Measurements from ENCODE around the gene ATF6. TPM values are rescaled to one million over a fixed set of nuclear protein-coding genes. Genes with fewer than 3 reads are reported as not detected.

ATF6 gene
- total RNA-seq, 5 donors from 2014 or later (not counting 1 experiment from before 2014, with no cell fraction given), result 18.7 to 27.6 (median 21.9) TPM

DNA sequence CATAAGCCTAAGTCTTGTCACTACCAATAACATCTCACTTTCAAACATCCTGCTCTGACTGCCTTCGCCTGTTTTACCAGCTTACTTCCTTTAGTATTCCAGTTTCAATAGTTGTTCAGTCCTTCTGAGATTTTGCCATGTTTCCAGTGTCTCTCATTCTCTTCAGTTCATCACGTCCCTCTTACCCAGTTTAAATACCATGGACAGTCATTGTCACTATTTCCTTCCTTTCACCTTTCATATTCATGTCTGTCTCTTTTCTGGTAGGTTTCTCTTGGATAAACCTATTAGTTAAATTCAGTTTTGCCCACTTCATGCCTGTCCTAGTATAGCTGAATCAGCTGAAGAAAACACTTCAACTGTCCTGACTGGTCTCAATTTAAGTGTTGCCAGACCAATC lies 5.9 kb downstream of the ATF6 start:
- Mint-ChIP-seq H3K27ac (no peak overlapping the region), H3K4me3 (no peak overlapping the region), H3K36me3 (no peaks in the 10 kb centered on the region), H3K4me1 (peaks cover 21 to 34% (median 25%) of the 10 kb centered on the region in 3 donors), H3K9me3 (no peaks in the 10 kb centered on the region), H3K27me3 (no peaks in the 10 kb centered on the region)
- peaks cover 42 to 55% of the 10 kb centered on the region in 2 experiments for H3K4me1 ChIP-seq (ENCODE audit: control insufficient read depth in 1 of 2, extremely low read depth in 1 of 2, insufficient read depth in 2 of 2, low read length in 2 of 2)
- H3K36me3 ChIP-seq (ENCODE audit: control insufficient read depth in 2 of 2, extremely low read depth in 1 of 2, insufficient read depth in 1 of 2, low read length in 1 of 2), result peaks cover 0 to 2% of the 10 kb centered on the region in 2 donors
- 44% methylated on average over 1 of the region's 2 CpGs for WGBS (ENCODE audit: insufficient coverage)
- DNase-seq, result no peak
- ChIA-PET CTCF (interaction anchor here (0.6 to 1.5 kb wide), 2 partner anchors 23 to 1519 kb away, joined by 3 to 4 read pairs; partner anchors contain the start of gene DUSP12 (in 1 of the 2)), POLR2A (interaction anchor here in 1 of 2 donors (0.6 kb wide), 1 partner anchor 43 kb away, joined by 10 read pairs; no protein-coding TSS in a partner anchor)
- H3K27me3 ChIP-seq (replicated peaks in 1 of 2; ENCODE audit: control insufficient read depth in 2 of 2, extremely low read depth in 1 of 2, insufficient read depth in 2 of 2, low read length in 1 of 2), result no peaks in the 10 kb centered on the region
- H3K9me3 ChIP-seq, result no peaks in the 10 kb centered on the region
- peak; percentile 22 to 40 (median 28) for ATAC-seq (replicated peaks in 1 of 4)
- H3K4me3 ChIP-seq (ENCODE audit: control insufficient read depth in 1 of 2, extremely low read depth in 1 of 2, low read length in 1 of 2), result no peak overlapping the region
- H3K27ac ChIP-seq (ENCODE audit: low read length), result peak overlapping the region; percentile 30

DNA sequence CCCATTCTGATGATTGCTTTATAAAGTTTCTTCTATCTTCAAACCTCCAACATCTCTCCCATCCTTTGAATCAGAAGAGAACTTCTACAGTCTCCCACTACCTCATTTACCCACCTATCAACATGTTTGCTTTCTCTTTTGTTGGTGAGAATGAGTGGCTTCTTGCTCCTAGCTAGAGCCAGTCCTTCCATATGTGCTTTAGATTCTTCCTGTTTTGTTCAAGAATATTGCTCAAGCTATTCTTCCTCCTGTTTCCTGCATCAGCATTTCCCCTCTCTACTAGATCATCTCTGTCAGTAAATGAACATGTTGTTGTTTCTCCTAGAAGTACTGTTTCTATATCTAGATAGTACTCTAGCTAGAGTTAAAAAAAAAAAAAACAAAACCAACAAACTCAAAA lies 6.3 kb downstream of the ATF6 start:
- no peaks in the 10 kb centered on the region for H3K9me3 Mint-ChIP-seq
- no peaks in the 10 kb centered on the region for H3K27me3 ChIP-seq (replicated peaks in 1 of 2; ENCODE audit: control insufficient read depth in 2 of 2, extremely low read depth in 1 of 2, insufficient read depth in 2 of 2, low read length in 1 of 2)
- H3K27ac ChIP-seq (ENCODE audit: low read length), result peak overlapping the region; percentile 0
- no peak overlapping the region for H3K27ac Mint-ChIP-seq
- DNase-seq (no peak), ATAC-seq (replicated peaks in 1 of 4) (peak; percentile 10 to 50 (median 29))
- H3K4me1 Mint-ChIP-seq, result peaks cover 16 to 30% (median 21%) of the 10 kb centered on the region in 3 donors
- H3K36me3 ChIP-seq (ENCODE audit: control insufficient read depth in 2 of 2, extremely low read depth in 1 of 2, insufficient read depth in 1 of 2, low read length in 1 of 2), result peaks cover 0 to 2% of the 10 kb centered on the region in 2 donors
- H3K9me3 ChIP-seq, result no peaks in the 10 kb centered on the region
- POLR2A ChIA-PET, result no interaction called here
- no peaks in the 10 kb centered on the region for H3K36me3 Mint-ChIP-seq
- H3K4me3 Mint-ChIP-seq, result no peak overlapping the region
- no peak overlapping the region for H3K4me3 ChIP-seq (ENCODE audit: control insufficient read depth in 1 of 2, extremely low read depth in 1 of 2, low read length in 1 of 2)
- CTCF ChIA-PET, result interaction anchor here in 1 of 2 donors (0.6 kb wide), 1 partner anchor 262 kb away, joined by 3 read pairs; no protein-coding TSS in a partner anchor
- peaks cover 41 to 55% of the 10 kb centered on the region in 2 experiments for H3K4me1 ChIP-seq (ENCODE audit: control insufficient read depth in 1 of 2, extremely low read depth in 1 of 2, insufficient read depth in 2 of 2, low read length in 2 of 2)
- H3K27me3 Mint-ChIP-seq, result no peaks in the 10 kb centered on the region

DNA sequence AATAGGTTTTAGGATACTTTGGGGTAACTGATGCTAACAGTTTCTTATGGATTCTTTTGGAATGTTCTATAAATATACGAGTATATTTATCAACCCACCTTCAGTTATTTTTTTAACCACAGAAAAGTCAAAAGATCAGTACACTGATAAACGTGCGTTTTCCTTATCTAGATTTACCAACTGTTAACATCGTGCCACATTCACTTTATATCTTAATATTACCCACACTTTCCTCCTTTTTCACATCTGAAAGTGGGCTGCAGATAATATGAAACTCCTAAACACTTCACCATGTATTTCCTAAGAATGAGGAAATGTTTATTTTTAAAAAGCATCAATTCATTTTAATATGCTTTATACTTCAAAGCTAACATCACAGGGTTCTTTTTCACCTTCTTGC lies 7.7 kb downstream of the ATF6 start:
- peaks cover 0 to 2% of the 10 kb centered on the region in 2 donors for H3K36me3 ChIP-seq (ENCODE audit: control insufficient read depth in 2 of 2, extremely low read depth in 1 of 2, insufficient read depth in 1 of 2, low read length in 1 of 2)
- H3K4me3 ChIP-seq (ENCODE audit: control insufficient read depth in 1 of 2, extremely low read depth in 1 of 2, low read length in 1 of 2), result no peak overlapping the region
- H3K9me3 ChIP-seq, result no peaks in the 10 kb centered on the region
- H3K4me1 Mint-ChIP-seq, result peaks cover 8 to 20% (median 10%) of the 10 kb centered on the region in 3 donors
- WGBS (ENCODE audit: insufficient coverage), result 0% methylated on average over 2 of the region's 4 CpGs
- ATAC-seq (replicated peaks in 1 of 4), result no peak
- H3K27me3 Mint-ChIP-seq, result no peaks in the 10 kb centered on the region
- ChIA-PET CTCF (no interaction called here), POLR2A (no interaction called here)
- no peak overlapping the region for H3K27ac Mint-ChIP-seq
- H3K27ac ChIP-seq (ENCODE audit: low read length), result no peak overlapping the region
- H3K27me3 ChIP-seq (replicated peaks in 1 of 2; ENCODE audit: control insufficient read depth in 2 of 2, extremely low read depth in 1 of 2, insufficient read depth in 2 of 2, low read length in 1 of 2), result no peaks in the 10 kb centered on the region
- peak overlapping the region in 1 of 3 donors; percentile 7 for H3K4me3 Mint-ChIP-seq
- H3K36me3 Mint-ChIP-seq, result peaks cover 3% of the 10 kb centered on the region
- no peaks in the 10 kb centered on the region for H3K9me3 Mint-ChIP-seq
- DNase-seq, result no peak
- H3K4me1 ChIP-seq (ENCODE audit: control insufficient read depth in 1 of 2, extremely low read depth in 1 of 2, insufficient read depth in 2 of 2, low read length in 2 of 2), result peaks cover 29 to 59% of the 10 kb centered on the region in 2 experiments

- Mint-ChIP-seq H3K27me3 (no peaks in the 10 kb centered on the region), H3K9me3 (no peaks in the 10 kb centered on the region), H3K27ac (no peak overlapping the region), H3K4me3 (no peak overlapping the region), H3K36me3 (peaks cover 16% of the 10 kb centered on the region), H3K4me1 (peaks cover 0 to 26% (median 6%) of the 10 kb centered on the region in 3 donors)
- no peak overlapping the region for H3K27ac ChIP-seq (ENCODE audit: low read length)
- H3K4me1 ChIP-seq (ENCODE audit: control insufficient read depth in 1 of 2, extremely low read depth in 1 of 2, insufficient read depth in 2 of 2, low read length in 2 of 2), result peaks cover 14 to 39% of the 10 kb centered on the region in 2 experiments
- H3K9me3 ChIP-seq, result no peaks in the 10 kb centered on the region
- CTCF ChIA-PET, result interaction anchor here in 1 of 2 donors (1.4 kb wide), 1 partner anchor 16 kb away, joined by 5 read pairs; no protein-coding TSS in a partner anchor
- POLR2A ChIA-PET, result no interaction called here
- ATAC-seq (replicated peaks in 1 of 4) (peak in 3 of 4 experiments; percentile 49 to 78 (median 77)), DNase-seq (peak in 1 of 35 experiments; percentile 18)
- H3K4me3 ChIP-seq (ENCODE audit: control insufficient read depth in 1 of 2, extremely low read depth in 1 of 2, low read length in 1 of 2), result no peak overlapping the region
- WGBS (ENCODE audit: insufficient coverage), result no CpG with 5 or more reads among the region's 2 CpGs
- no peaks in the 10 kb centered on the region for H3K27me3 ChIP-seq (replicated peaks in 1 of 2; ENCODE audit: control insufficient read depth in 2 of 2, extremely low read depth in 1 of 2, insufficient read depth in 2 of 2, low read length in 1 of 2)
- H3K36me3 ChIP-seq (ENCODE audit: control insufficient read depth in 2 of 2, extremely low read depth in 1 of 2, insufficient read depth in 1 of 2, low read length in 1 of 2), result peaks cover 0 to 5% of the 10 kb centered on the region in 2 donors
These were observed 11.1 kb downstream of the ATF6 start for GRCh38 chr1:161777261-161777660.

GRCh38 chr1:161778522-161778921 lies 12.4 kb downstream of the ATF6 start:
- Histone ChIP-seq H3K27me3 (replicated peaks in 1 of 2; ENCODE audit: control insufficient read depth in 2 of 2, extremely low read depth in 1 of 2, insufficient read depth in 2 of 2, low read length in 1 of 2) (no peaks in the 10 kb centered on the region), H3K4me1 (ENCODE audit: control insufficient read depth in 1 of 2, extremely low read depth in 1 of 2, insufficient read depth in 2 of 2, low read length in 2 of 2) (peaks cover 8 to 33% of the 10 kb centered on the region in 2 experiments), H3K4me3 (ENCODE audit: control insufficient read depth in 1 of 2, extremely low read depth in 1 of 2, low read length in 1 of 2) (no peak overlapping the region), H3K27ac (ENCODE audit: low read length) (no peak overlapping the region), H3K36me3 (ENCODE audit: control insufficient read depth in 2 of 2, extremely low read depth in 1 of 2, insufficient read depth in 1 of 2, low read length in 1 of 2) (peaks cover 0 to 15% of the 10 kb centered on the region in 2 donors), H3K9me3 (no peaks in the 10 kb centered on the region)
- H3K27me3 Mint-ChIP-seq, result no peaks in the 10 kb centered on the region
- ChIA-PET CTCF (no interaction called here), POLR2A (interaction anchor here in 1 of 2 donors (0.6 kb wide), 1 partner anchor 16 kb away, joined by 3 read pairs; no protein-coding TSS in a partner anchor)
- H3K36me3 Mint-ChIP-seq, result peaks cover 26% of the 10 kb centered on the region
- no peak overlapping the region for H3K4me3 Mint-ChIP-seq
- no peak for ATAC-seq (replicated peaks in 1 of 4)
- H3K27ac Mint-ChIP-seq, result peak overlapping the region; percentile 14 to 15
- no peaks in the 10 kb centered on the region for H3K9me3 Mint-ChIP-seq
- DNase-seq, result no peak
- no CpG with 5 or more reads among the region's 1 CpG for WGBS (ENCODE audit: insufficient coverage)
- H3K4me1 Mint-ChIP-seq, result peaks cover 0 to 22% (median 6%) of the 10 kb centered on the region in 3 donors

- 100% methylated on average over 1 of the region's 2 CpGs for whole genome bisulfite sequencing (ENCODE audit: insufficient coverage)
- Histone ChIP-seq H3K36me3 (ENCODE audit: control insufficient read depth in 2 of 2, extremely low read depth in 1 of 2, insufficient read depth in 1 of 2, low read length in 1 of 2) (peaks cover 0 to 22% of the 10 kb centered on the region in 2 donors), H3K4me1 (ENCODE audit: control insufficient read depth in 1 of 2, extremely low read depth in 1 of 2, insufficient read depth in 2 of 2, low read length in 2 of 2) (peaks cover 8 to 26% of the 10 kb centered on the region in 2 experiments), H3K27me3 (replicated peaks in 1 of 2; ENCODE audit: control insufficient read depth in 2 of 2, extremely low read depth in 1 of 2, insufficient read depth in 2 of 2, low read length in 1 of 2) (no peaks in the 10 kb centered on the region), H3K27ac (ENCODE audit: low read length) (no peak overlapping the region), H3K9me3 (no peaks in the 10 kb centered on the region), H3K4me3 (ENCODE audit: control insufficient read depth in 1 of 2, extremely low read depth in 1 of 2, low read length in 1 of 2) (no peak overlapping the region)
- no peak overlapping the region for H3K4me3 Mint-ChIP-seq
- CTCF ChIA-PET, result no interaction called here
- H3K36me3 Mint-ChIP-seq, result peaks cover 35% of the 10 kb centered on the region
- peaks cover 0 to 15% (median 6%) of the 10 kb centered on the region in 3 donors for H3K4me1 Mint-ChIP-seq
- POLR2A ChIA-PET, result interaction anchor here in 1 of 2 donors (0.7 kb wide), 1 partner anchor 9 kb away, joined by 3 read pairs; no protein-coding TSS in a partner anchor
- no peaks in the 10 kb centered on the region for H3K9me3 Mint-ChIP-seq
- no peak overlapping the region for H3K27ac Mint-ChIP-seq
- ATAC-seq (replicated peaks in 1 of 4) (no peak), DNase-seq (no peak)
- no peaks in the 10 kb centered on the region for H3K27me3 Mint-ChIP-seq
These were observed 13.3 kb downstream of the ATF6 start for GRCh38 chr1:161779393-161779792.
